Hippocampal formation (tissue), 2 donors: ENCODE results near the gene ERBB2.

ENCODE experiments used
- DNase-seq, 2 donors: peaks; one replicate each; lab custom pipeline; 2025; lab: John Stamatoyannopoulos, UW

The ERBB2 gene

DNA sequence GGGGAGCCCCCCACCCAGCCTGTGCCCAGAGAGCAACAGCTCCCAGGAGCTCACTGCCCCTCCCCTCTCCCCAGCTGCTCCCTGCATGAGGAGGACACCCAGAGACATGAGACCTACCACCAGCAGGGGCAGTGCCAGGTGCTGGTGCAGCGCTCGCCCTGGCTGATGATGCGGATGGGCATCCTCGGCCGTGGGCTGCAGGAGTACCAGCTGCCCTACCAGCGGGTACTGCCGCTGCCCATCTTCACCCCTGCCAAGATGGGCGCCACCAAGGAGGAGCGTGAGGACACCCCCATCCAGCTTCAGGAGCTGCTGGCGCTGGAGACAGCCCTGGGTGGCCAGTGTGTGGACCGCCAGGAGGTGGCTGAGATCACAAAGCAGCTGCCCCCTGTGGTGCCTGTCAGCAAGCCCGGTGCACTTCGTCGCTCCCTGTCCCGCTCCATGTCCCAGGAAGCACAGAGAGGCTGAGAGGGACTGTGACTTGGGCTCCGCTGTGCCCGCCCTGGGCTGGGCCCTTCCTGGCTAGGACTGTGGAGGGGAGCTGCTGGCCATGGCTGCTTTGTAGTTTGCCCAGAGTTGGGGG is 34.1 kb upstream of the ERBB2 start:
- no peak for DNase-seq

DNA sequence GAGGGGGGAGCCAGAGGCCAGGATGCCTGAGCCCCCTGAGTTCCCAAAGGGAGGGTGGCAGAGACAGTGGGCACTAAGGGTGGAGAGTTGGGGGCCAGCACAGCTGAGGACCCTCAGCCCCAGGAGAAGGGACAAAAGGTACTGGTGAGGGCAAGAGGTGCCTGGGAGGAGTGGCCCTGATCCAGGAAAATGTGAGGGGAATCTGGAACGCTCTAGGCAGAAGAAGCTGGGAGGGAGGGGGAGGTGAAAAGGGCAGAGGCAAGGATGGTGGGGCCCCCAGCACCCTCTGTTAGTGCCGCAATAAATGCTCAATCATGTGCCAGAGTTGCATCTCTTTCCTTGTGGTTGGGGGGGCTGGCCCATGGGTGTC is 33.6 kb upstream of the ERBB2 start:
- no peak for DNase-seq

DNA sequence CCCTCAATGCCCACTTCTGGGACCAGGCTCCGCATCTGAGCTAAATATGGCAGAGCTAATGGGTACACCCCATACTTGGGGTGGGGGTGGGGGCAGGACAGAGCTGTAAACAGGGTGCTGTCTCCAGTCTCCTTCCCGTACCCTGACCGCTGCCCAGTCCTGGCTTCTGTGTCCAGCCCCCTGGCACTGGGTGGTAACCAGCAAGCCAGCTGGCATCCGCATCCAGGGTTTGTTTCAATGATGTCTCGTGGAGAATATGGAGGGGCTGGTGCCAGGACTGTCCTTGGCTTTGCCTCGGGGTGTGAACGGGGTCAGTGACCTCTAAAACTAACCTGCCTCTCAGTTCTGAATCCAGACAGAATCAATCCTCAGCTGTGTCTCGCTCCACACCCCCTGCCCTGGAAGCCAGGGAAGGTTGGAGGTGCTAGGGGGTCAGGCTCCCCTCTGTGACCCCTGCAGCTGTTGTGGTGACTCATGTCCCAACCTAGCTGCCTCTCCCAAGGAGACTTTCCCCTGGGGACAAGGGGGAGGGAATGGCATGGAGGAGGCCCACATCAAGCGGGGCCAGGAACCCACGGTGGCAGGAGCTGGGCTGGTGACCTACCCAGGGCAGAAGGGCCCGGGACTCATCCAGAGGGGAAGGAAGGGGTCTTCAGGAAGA is 33.1 kb upstream of the ERBB2 start:
- DNase-seq, result peak in 1 of 2 donors; percentile 56

DNA sequence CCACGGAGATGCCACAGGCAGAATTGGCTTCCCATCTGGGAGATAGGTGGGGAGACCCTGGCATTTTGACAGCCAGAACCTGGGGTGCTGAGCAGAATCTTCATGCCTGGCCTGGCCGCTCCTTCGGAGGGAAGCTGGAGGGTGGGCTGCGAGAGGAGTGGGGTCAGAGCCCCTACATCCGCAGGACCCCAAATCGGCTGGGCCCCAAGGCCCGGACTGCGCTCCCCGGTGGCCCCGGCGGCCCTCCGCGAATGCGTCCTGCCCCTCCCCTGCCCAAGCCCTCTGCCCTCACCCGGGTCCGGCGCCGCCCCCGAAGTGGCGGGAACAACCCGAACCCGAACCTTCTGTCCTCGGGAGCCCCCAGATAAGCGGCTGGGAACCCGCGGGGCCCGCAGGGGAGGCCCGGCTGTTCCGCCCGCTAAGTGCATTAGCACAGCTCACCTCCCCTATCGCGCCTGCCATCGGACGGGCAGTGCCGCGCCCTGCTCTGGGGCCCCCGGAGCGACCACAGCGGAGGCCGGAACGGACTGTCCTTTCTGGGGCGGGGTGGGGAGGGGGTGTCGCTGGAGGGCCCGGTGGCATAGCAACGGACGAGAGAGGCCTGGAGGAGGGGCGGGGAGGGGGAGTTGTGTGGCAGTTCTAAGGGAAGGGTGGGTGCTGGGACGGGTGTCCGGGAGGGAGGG is 32.5 kb upstream of the ERBB2 start:
- DNase-seq, result no peak

DNA sequence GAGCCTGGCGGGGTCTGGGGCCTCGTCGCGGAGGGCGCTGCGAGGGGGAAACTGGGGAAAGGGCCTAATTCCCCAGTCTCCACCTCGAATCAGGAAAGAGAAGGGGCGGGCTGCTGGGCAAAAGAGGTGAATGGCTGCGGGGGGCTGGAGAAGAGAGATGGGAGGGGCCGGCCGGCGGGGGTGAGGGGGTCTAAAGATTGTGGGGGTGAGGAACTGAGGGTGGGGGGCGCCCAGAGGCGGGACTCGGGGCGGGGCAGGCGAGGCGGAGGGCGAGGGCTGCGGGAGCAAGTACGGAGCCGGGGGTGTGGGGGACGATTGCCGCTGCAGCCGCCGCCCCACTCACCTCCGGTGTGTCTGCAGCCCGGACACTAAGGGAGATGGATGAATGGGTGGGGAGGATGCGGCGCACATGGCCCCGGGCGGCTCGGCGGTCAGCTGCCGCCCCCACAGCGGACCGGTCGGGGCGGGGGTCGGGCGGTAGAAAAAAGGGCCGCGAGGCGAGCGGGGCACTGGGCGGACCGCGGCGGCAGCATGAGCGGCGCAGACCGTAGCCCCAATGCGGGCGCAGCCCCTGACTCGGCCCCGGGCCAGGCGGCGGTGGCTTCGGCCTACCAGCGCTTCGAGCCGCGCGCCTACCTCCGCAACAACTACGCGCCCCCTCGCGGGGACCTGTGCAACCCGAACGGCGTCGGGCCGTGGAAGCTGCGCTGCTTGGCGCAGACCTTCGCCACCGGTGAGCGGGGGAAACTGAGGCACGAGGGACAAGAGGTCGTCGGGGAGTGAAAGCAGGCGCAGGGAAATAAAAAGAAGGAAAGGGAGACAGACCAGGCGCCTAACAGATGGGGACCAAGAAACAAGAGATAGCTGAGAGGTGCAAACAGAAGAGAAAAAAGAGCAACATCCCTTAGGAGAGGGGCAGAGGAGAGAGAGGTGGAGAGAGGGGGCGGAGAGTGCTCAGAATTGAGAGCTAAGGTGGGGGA is 31.6 kb upstream of the ERBB2 start, which contains the start of gene PNMT:
Gene PNMT, plus strand, starts transcription at position 509 of the 980 bp plus-strand sequence. Its CDS starts 23 bp downstream, at position 532.
- no peak for DNase-seq

DNA sequence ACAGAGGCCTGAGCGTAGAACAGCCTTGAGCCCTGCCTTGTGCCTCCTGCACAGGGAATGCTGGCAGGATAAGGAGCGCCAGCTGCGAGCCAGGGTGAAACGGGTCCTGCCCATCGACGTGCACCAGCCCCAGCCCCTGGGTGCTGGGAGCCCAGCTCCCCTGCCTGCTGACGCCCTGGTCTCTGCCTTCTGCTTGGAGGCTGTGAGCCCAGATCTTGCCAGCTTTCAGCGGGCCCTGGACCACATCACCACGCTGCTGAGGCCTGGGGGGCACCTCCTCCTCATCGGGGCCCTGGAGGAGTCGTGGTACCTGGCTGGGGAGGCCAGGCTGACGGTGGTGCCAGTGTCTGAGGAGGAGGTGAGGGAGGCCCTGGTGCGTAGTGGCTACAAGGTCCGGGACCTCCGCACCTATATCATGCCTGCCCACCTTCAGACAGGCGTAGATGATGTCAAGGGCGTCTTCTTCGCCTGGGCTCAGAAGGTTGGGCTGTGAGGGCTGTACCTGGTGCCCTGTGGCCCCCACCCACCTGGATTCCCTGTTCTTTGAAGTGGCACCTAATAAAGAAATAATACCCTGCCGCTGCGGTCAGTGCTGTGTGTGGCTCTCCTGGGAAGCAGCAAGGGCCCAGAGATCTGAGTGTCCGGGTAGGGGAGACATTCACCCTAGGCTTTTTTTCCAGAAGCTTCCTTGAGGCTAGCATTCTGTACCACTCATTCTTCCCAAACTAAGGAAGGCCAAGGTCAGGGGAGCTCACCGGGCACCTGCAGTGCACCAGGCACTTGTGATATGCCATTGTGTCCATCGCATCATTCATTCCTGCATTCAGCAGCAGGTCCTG is 29.7 kb upstream of the ERBB2 start:
- no peak for DNase-seq

DNA sequence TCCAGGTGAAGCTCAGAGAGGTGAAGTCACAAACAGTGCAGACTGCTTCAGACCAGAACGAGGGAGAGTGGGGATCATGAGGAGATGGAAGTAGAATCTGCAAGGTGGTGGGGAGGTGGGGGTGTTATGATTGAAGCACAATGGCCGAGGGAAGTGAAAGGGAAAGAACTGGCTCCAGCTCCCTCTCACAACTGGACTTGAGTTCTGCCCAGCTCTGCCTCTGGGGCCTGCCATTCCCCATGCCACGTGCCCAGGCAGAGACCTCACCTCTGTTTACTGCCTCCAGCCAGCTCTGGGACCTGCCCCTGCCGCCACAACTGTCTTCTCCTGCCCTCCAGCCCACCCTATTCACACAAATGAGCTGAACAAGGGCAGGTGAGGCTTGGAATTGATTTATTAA is 29.1 kb upstream of the ERBB2 start:
- no peak for DNase-seq

DNA sequence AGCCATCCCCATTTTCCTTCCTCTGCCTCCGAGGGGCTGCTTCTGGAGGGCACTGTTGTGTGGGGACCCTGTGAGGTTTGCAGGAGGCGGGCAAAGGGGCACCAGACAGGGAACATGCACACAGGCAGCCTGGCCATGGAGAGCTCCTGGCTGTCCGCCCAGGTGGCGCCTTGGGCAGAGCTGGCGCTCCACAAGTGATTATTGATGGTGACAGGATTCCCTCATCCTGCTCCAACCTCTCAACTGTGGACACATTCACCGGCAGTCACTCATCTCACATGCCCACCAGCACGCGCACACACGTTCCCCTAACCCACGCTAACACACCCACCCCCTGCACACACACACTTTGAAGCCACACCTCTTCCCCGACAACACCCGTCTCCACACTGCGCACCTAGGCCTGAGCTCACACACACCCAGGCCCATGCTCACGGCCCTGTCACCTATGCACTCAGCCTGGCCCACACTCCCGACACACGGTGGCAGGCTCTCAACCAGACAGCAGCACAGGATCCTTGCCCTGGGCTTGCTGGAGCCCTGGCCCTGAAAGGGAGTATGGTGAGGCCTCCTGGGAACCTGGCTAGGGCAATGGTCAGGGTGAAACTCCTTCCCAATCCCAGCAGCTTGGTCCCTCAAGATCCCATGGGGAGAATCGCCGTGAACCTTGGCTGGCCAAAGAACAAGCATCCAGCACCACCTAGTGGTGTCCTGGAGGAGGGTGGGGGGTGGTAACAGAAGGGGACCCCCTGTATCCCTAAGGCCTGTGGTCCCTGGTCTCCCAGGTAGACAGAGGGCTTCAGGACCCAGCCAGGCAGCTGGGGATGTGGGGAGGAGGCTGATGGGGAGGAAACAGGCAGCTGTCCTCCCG is 28.0 kb upstream of the ERBB2 start:
- DNase-seq, result no peak

DNA sequence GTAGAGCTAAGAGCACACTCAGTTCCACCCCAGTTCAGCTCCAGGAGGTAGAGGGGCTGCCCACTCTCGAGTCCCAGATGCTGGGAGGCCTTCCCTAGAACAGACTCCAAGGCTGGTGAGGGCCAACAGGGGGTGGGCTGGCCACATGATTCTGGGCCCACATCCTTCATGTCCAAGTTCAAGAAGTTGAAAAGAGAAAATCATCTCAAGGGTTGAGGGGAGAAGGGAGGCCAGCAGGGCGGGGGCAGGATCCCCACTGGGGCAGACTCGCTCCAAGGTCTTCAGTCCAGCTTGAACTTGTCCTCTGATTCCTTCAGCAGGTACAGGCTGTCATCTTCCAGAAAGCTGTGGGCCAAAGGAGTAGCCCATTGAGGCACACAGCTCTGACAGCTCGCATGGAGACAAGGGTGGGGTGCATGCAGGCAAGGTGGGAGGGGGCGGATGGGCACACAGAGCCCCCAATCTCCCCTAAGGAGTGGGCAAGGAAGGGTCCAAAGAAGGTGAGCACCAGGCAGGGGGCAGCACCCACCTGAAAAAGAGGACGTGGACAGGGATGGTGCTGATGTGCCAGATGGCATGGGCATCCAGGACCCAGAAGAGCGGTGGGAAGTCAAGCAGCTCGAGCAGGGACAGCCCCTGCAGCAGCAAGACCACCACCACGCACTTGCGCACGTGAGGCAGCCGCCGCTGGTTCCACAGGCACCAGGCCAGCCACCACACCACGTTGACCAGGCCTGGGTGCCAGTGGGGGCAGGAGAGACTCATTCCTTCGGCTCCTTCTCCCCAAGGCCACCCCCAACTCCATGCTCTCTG is 27.1 kb upstream of the ERBB2 start:
- no peak for DNase-seq

DNA sequence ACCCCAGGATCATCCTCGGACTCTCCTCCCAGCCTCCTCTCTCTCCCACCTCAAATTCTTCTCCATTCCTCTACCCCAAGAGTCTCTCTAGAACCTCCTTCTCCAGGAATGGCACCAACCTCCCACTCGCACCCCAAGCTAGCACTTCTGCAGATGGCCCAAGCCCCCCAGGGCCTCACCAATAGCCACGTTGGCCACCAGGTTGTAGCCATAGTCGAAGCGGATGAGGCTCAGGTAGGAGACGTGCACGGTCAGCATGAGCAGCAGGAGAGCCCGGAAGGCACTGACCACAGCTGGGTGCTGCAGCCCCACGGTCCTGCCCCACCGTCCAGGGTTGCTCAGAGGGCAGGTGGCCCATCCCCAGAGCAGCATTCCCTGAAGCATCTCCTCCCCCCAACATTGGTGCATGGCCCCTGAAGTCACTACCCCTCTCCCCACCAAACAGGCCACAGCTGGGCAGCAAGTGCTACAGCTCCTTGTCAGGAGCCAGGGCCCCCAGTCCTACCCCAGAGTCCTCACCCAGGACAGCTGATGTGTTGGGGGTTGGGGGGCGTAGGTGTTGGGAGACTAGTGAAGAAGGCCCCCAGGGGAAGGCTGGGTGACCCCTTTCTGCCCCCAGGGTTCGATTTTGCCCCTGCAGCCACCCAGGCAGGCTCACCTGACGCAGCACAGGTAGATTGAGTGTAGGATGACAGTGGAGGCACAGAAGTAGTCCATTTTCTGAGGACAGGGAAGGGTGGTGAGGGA is 26.4 kb upstream of the ERBB2 start:
- DNase-seq, result no peak

DNA sequence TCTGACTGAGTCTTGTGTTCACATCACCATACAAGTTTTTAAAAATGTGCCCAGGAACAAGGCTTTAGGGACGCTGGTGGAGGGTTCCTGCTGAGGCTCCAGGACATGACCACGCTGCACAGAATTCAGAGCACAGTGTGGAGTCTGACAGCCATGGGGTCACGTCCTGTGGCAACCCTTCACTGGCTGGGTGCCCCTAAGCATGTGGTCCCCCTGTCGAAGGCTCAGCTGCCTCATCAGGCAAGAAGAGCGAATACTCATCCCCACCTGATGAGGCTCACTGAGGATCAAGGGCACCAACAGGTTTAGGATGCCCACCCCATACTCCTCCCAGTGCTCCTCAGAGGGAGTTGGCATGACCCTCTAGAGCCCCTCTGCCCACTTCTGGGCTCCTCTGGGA is 25.7 kb upstream of the ERBB2 start:
- no peak for DNase-seq

DNA sequence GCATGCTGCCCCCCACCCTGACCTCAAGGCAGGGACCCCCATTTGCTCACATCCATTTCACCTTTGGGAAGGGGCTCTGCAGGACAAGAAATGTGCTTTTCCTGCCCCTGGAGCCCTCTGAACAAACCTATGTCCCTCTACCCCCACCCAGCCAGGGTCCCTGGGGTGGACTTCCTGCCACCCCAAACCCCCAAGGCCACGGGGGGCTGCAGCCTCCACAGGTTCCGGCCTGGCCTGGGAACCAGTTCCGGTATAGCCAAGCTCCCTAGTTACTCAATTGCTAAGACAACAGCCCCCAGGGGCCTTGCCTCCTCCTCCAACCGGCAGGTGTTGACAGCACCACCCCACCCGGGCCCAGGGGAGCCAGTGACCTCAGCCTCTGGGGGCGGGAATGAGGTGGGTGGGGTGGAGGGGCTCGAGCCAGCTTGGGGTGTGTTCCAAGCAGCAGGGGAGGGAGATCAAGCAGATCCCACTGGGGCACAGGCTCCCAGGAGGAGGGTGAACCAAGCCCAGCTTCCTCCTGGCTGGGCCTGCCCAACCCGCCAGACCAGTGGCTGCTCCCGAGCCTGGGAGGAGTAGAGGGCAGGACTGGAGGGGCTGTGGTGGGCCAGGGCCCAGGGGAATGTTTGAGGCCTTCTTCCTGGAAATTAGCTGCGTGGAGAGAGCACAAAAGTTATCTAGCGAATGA is 25.0 kb upstream of the ERBB2 start:
- DNase-seq, result no peak

DNA sequence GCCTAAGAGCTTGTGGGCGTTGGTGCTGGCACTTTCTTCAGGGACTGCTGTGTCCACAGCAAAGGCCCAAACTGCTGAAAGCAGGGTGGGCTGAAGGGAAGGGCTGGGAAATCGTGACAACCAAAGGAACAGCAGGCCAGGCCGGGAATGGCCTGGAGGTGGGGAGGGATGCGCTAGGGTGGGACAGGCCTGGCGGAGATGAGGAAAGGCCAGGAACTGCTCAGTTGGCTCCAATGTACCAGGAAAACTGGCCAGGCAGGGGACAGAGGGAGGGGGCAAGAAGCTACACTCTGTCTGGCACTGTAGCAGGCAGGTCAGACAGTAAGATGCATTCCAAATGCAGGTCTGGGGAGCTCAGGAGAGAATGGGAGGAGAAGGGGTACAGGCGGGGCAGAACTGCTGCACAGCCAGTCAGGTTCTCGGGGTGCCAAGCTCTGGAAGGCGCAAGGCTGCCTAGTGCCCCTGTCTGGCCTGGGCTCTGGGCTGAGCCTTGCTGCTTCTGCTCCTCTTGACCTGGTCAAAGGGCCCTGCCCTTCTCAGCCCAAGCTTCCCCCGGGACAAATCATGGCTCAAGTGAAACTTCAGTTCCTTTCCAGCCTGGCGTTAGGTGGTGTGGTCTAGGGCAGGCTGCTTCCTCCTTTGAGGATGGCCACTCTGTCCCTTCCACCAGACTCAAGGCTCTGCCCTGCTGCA is 24.3 kb upstream of the ERBB2 start:
- DNase-seq, result no peak

DNA sequence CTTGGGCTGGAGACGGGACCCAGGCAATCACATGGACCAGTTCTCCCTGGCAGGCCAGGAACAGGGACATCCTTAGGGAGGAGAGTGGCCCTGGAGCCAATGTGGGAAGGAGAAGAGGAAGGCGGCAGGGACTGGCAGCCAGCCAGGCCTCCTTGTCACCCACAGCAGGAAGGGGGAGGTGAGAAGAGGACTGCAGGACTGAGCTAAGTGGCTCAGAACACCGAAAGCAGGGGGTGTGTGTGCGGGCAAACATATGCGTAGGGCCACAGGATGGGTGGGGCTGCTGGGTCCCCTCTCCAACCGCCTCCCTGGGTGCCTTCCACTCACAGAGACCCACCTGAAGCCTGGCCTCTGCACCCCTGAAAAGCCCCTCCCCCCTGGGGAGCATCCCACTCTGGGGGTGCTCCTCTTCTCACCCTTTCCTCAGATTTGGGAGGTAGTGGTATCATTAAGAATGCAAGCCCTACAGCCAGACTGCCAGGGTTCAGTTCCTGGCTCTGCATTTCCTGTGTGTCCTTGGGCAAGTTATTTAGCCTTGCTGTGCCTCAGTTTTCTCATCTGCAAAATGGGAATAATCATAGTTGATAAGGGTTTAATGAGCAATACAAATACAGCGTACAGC is 23.6 kb upstream of the ERBB2 start:
- no peak for DNase-seq

DNA sequence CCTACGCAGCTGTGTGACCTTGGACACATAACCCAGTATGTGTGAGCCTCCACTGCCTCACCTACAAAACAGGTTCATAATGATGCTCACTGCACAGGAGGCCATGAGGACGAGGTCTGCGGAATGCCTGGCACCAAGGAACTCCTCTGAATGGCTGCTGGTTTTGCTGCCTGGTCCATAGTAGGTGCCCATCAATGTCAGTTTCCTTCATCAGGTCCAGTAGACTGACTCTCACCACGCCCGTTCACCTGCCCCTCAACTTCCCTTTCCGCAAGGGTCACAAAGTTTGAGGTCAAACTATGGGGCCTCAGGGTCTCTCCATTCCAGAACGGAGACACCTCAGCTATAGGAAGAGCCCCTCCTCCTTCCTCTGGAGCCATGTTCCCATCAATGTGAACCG is 22.8 kb upstream of the ERBB2 start:
- no peak for DNase-seq

DNA sequence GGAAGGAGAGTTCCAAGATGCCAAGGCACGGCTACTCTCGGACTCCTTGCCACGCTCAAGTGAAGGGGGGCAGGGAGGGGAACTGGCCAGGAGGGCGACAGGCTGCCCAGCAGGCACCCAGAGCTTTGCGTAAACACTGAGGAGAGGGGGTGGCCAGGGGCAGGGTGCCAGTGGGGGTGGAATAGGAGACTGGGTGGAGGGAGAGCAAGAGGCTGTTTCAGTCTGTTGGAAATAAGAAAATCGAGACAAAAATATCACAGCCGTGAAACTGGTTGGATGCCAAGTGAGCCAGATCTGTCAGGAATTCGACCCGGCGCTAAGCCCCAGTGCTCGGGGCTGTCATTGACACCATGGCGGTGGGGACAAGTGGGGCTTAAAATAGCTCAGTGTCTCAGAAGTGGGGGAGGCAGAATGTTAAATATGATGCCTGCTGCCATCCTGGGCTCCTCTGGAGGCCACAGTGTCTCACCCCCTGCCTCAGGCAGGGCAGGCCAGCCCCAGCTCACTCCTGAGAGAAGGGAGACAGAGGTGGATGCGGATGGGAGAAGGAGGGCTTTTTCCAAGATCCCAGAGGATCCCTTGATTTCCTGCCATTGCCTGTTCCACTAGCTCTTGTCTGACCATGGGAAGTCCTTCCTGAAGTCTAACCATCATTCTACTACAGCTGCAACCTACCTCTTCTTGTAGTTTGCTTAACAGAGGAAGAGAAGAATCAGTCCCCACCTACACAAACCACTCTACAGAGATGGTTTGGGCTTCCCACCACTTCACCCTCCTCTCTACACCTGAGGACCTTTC is 22.1 kb upstream of the ERBB2 start:
- no peak for DNase-seq
